ENCODE data around the gene GNG2.

Gene GNG2

DNA sequence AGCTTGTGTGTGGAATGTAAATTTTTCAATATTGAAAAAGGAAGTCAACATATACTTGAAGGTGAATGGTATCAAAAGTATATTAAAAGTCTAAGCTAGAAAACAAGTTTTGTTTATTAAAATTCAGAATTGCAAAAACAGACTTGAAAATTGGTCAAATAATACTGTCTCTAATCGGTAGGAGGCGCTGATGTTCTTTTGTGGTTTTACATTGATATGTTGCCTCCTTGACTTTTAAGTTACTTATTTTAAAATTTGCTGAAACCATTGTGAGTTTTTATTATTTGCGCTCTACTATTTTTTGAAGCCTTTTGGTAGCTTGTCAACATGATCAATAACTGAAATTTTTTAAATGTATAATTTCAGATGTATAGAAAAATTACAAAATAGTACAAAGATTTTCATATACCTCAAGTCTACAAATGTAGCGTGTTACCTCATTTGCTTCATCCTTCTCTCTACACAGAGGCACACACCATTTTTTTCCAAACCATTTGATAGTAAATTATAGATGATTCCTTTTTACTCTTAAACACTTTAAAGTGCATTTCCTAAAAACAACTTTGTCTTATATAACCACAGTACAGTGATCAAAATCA is 135.8 kb downstream of the GNG2 start:
- Histone ChIP-seq H3K79me2 (ENCODE audit: insufficient read depth, low read length) (peaks cover 75% of the 10 kb centered on the region), H2AFZ (ENCODE audit: low read depth, low read length, severe bottlenecking) (no peak overlapping the region), H3K27ac (ENCODE audit: low read depth, low read length) (no peak overlapping the region), H3K9ac (ENCODE audit: low read length) (no peak overlapping the region), H3K36me3 (ENCODE audit: low read length) (peaks cover 87% of the 10 kb centered on the region), H4K20me1 (ENCODE audit: low read depth, low read length) (peaks cover 14% of the 10 kb centered on the region; the same call in 1 of the 2 replicates), H3K9me2 (replicated peaks; ENCODE audit: insufficient read depth, low read length) (no peaks in the 10 kb centered on the region), H3K27me3 (ENCODE audit: low read length) (no peaks in the 10 kb centered on the region), H3K9me3 (ENCODE audit: insufficient read depth, low read length) (no peaks in the 10 kb centered on the region), H3K4me3 (ENCODE audit: insufficient read depth, low read length, poor library complexity, severe bottlenecking) (no peak overlapping the region), H3F3A (ENCODE audit: insufficient read depth) (peaks cover 13% of the 10 kb centered on the region; the same call in 1 of the 2 replicates), H3K4me2 (ENCODE audit: low read depth, low read length, poor library complexity, severe bottlenecking) (no peak overlapping the region)
- no peak for TF ChIP-seq EZH2phosphoT487 (conservative IDR thresholded peaks at IDR 0.05; ENCODE audit: low read length)
- TF ChIP-seq, protein P1, sequence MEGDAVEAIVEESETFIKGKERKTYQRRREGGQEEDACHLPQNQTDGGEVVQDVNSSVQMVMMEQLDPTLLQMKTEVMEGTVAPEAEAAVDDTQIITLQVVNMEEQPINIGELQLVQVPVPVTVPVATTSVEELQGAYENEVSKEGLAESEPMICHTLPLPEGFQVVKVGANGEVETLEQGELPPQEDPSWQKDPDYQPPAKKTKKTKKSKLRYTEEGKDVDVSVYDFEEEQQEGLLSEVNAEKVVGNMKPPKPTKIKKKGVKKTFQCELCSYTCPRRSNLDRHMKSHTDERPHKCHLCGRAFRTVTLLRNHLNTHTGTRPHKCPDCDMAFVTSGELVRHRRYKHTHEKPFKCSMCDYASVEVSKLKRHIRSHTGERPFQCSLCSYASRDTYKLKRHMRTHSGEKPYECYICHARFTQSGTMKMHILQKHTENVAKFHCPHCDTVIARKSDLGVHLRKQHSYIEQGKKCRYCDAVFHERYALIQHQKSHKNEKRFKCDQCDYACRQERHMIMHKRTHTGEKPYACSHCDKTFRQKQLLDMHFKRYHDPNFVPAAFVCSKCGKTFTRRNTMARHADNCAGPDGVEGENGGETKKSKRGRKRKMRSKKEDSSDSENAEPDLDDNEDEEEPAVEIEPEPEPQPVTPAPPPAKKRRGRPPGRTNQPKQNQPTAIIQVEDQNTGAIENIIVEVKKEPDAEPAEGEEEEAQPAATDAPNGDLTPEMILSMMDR (IDR thresholded peaks at IDR 0.05; ENCODE audit: insufficient read depth, low read length, poor library complexity, severe bottlenecking) = peak; percentile 36

DNA sequence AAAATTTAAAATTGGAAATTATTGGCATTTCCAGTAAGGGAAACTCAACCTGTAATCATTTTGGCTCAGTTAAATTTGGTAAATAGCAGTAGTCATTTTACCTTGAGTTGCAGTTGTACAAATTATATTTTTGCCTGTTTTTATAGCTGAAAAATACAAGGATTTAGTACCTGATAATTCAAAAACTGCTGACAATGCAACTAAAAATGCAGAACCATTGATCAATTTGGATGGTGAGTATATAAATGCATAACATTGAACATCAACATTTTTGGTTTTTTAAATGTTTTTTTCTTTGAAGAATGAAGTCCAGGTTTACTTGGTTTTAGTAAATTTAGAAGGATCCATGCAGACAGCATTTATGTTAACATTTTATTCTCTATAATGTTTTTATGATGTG is 137.9 kb downstream of the GNG2 start:
- peaks cover 90% of the 10 kb centered on the region for H3K36me3 ChIP-seq (ENCODE audit: low read length)
- no peak overlapping the region for H3K27ac ChIP-seq (ENCODE audit: low read depth, low read length)
- H3K9me2 ChIP-seq (replicated peaks; ENCODE audit: insufficient read depth, low read length) = no peaks in the 10 kb centered on the region

DNA sequence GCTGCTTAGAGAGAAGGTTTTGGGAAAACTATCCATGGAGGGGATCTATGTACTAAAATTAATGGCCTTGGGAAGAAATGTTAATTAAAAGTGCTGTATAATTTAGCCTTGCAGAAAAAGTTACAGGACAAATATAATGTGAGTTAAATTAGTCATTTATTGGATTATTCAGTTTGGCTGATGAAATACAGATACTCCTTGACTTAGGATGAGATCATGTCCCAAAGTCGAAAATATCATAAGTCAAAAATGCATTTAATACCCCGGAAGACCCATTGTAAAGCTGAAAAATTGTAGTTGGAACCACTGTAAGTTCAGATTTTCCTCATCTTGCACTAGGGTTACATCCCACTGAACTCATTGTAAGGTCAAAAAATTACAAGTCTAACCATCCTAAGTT is 138.7 kb downstream of the GNG2 start:
- Histone ChIP-seq H3K4me2 (ENCODE audit: low read depth, low read length, poor library complexity, severe bottlenecking) (no peak overlapping the region), H3K36me3 (ENCODE audit: low read length) (peaks cover 94% of the 10 kb centered on the region), H3K27ac (ENCODE audit: low read depth, low read length) (no peak overlapping the region), H3K79me2 (ENCODE audit: insufficient read depth, low read length) (peaks cover 56% of the 10 kb centered on the region), H3K9me2 (replicated peaks; ENCODE audit: insufficient read depth, low read length) (no peaks in the 10 kb centered on the region), H3K9ac (ENCODE audit: low read length) (no peak overlapping the region), H3K4me3 (ENCODE audit: insufficient read depth, low read length, poor library complexity, severe bottlenecking) (no peak overlapping the region), H3K27me3 (ENCODE audit: low read length) (no peaks in the 10 kb centered on the region), H3K9me3 (ENCODE audit: insufficient read depth, low read length) (no peaks in the 10 kb centered on the region), H3F3A (ENCODE audit: insufficient read depth) (peaks cover 7% of the 10 kb centered on the region; the same call in 1 of the 2 replicates), H4K20me1 (ENCODE audit: low read depth, low read length) (peaks cover 14% of the 10 kb centered on the region; the same call in 1 of the 2 replicates), H2AFZ (ENCODE audit: low read depth, low read length, severe bottlenecking) (no peak overlapping the region)
- TF ChIP-seq EZH2phosphoT487 (conservative IDR thresholded peaks at IDR 0.05; ENCODE audit: low read length) = no peak
- TF ChIP-seq, protein P1 (IDR thresholded peaks at IDR 0.05; ENCODE audit: insufficient read depth, low read length, poor library complexity, severe bottlenecking) = no peak

More for the DNA sequence above, 137.9 kb downstream of the GNG2 start:
- Histone ChIP-seq H4K20me1 (ENCODE audit: low read depth, low read length) (peaks cover 14% of the 10 kb centered on the region; the same call in 1 of the 2 replicates), H2AFZ (ENCODE audit: low read depth, low read length, severe bottlenecking) (no peak overlapping the region), H3K27me3 (ENCODE audit: low read length) (no peaks in the 10 kb centered on the region), H3F3A (ENCODE audit: insufficient read depth) (peaks cover 10% of the 10 kb centered on the region; the same call in 1 of the 2 replicates), H3K79me2 (ENCODE audit: insufficient read depth, low read length) (peaks cover 59% of the 10 kb centered on the region), H3K9me3 (ENCODE audit: insufficient read depth, low read length) (no peaks in the 10 kb centered on the region), H3K9ac (ENCODE audit: low read length) (no peak overlapping the region), H3K4me3 (ENCODE audit: insufficient read depth, low read length, poor library complexity, severe bottlenecking) (no peak overlapping the region), H3K4me2 (ENCODE audit: low read depth, low read length, poor library complexity, severe bottlenecking) (no peak overlapping the region)
- TF ChIP-seq, protein P1 (IDR thresholded peaks at IDR 0.05; ENCODE audit: insufficient read depth, low read length, poor library complexity, severe bottlenecking) = no peak
- TF ChIP-seq EZH2phosphoT487 (conservative IDR thresholded peaks at IDR 0.05; ENCODE audit: low read length) = no peak
